OCI-LY3 (cell line): ENCODE results near the gene KRT1.

ENCODE experiments used
- H2AFZ ChIP-seq: fragments of 200-600, 300-600 bp; shearing (Covaris generic); 2 replicates; pipeline ENCODE4 v1.6.0; 2014; ENCODE audit warnings: antibody characterized with exemption, low read depth, low read length
- H3K27ac ChIP-seq: fragments of 200-600, 300-600 bp; sonication (generic); 2 replicates; pipeline ENCODE4 v1.5.1; 2014; ENCODE audit warnings: mild to moderate bottlenecking, low read length, moderate library complexity, mixed read lengths
- H3K27me3 ChIP-seq: fragments of 200-600, 300-600 bp; sonication (generic); 2 replicates; pipeline ENCODE4 v1.6.1; 2014; ENCODE audit warnings: low read depth, low read length, mixed read lengths
- H3K36me3 ChIP-seq: fragments of 200-600, 300-600 bp; sonication (generic); replicated peaks from 2 replicates; pipeline ENCODE3; 2014; ENCODE audit warnings: low read depth, low read length, mixed read lengths
- H3K4me1 ChIP-seq: fragments of 300-600, 200-600 bp; sonication (generic); 2 replicates; pipeline ENCODE4 v1.6.1; 2014; ENCODE audit warnings: low read length, mixed read lengths
- H3K4me2 ChIP-seq: fragments of 200-600, 300-600 bp; sonication (generic); 2 replicates; pipeline ENCODE4 v1.6.1; 2014; ENCODE audit warnings: low read length, mixed read lengths
- H3K4me3 ChIP-seq: fragments of 300-600, 200-600 bp; sonication (generic); 2 replicates; pipeline ENCODE4 v1.5.1; 2014; ENCODE audit warnings: antibody characterized with exemption, mild to moderate bottlenecking, low read length, moderate library complexity
- H3K79me2 ChIP-seq: fragments of 300-600, 200-600 bp; shearing (Covaris generic); 2 replicates; pipeline ENCODE4 v1.6.1; 2014; ENCODE audit warnings: mild to moderate bottlenecking, low read length, mixed read lengths
- H3K9ac ChIP-seq: fragments of 300-600, 200-600 bp; shearing (Covaris generic); 2 replicates; pipeline ENCODE4 v1.6.0; 2014; ENCODE audit warnings: mild to moderate bottlenecking, low read length, moderate library complexity
- H3K9me3 ChIP-seq: fragments of 200-600, 300-600 bp; shearing (Covaris generic); 2 replicates; pipeline ENCODE4 v1.6.1; 2014; ENCODE audit warnings: low read length, mixed read lengths; ENCODE audit not compliant: insufficient read depth
- H4K20me1 ChIP-seq: fragments of 200-600, 300-600 bp; sonication (generic); 2 replicates; pipeline ENCODE4 v1.6.1; 2016; ENCODE audit warnings: low read length, mixed read lengths; ENCODE audit not compliant: insufficient read depth
- CTCF ChIP-seq: fragments of 200-600, 300-600 bp; sonication (generic); IDR thresholded peaks from 2 replicates; pipeline ENCODE4 v1.5.1; 2014; ENCODE audit warnings: antibody characterized with exemption, low read length, low read depth
- EZH2phosphoT487 ChIP-seq: fragments of 200-600 bp; shearing (Covaris generic); IDR thresholded peaks from 2 replicates; pipeline ENCODE4 v1.6.1; 2018; ENCODE audit warnings: antibody characterized with exemption, mixed run types, low read depth

Gene KRT1

GRCh38 chr12:52634266-52635056 is 45.7 kb downstream of the KRT1 start:
- H2AFZ ChIP-seq: no peak overlapping the region
- no peaks in the 10 kb centered on the region for H3K9me3 ChIP-seq
- H3K79me2 ChIP-seq: no peaks in the 10 kb centered on the region
- peaks cover 28% of the 10 kb centered on the region for H3K27me3 ChIP-seq
- no peak overlapping the region for H3K27ac ChIP-seq
- H3K4me3 ChIP-seq: no peak overlapping the region
- H3K4me1 ChIP-seq: peaks cover 5% of the 10 kb centered on the region; the same call in 1 of the 2 replicates
- H3K9ac ChIP-seq: no peak overlapping the region
- H3K4me2 ChIP-seq: no peak overlapping the region
- no peak for TF ChIP-seq CTCF
- no peak for TF ChIP-seq EZH2phosphoT487
- H4K20me1 ChIP-seq: no peaks in the 10 kb centered on the region
- no peaks in the 10 kb centered on the region for H3K36me3 ChIP-seq

GRCh38 chr12:52633383-52633782 is 46.8 kb downstream of the KRT1 start:
- no peaks in the 10 kb centered on the region for H3K36me3 ChIP-seq
- no peaks in the 10 kb centered on the region for H4K20me1 ChIP-seq
- H3K27me3 ChIP-seq: peaks cover 18% of the 10 kb centered on the region; the same call in 1 of the 2 replicates
- no peak overlapping the region for H2AFZ ChIP-seq
- H3K9ac ChIP-seq: no peak overlapping the region
- H3K4me1 ChIP-seq: peaks cover 5% of the 10 kb centered on the region; the same call in 1 of the 2 replicates
- no peak overlapping the region for H3K4me3 ChIP-seq
- TF ChIP-seq CTCF: no peak
- H3K79me2 ChIP-seq: no peaks in the 10 kb centered on the region
- H3K4me2 ChIP-seq: no peak overlapping the region; the same call in 1 of the 2 replicates
- no peak overlapping the region for H3K27ac ChIP-seq
- no peaks in the 10 kb centered on the region for H3K9me3 ChIP-seq

GRCh38 chr12:52632656-52633055 is 47.6 kb downstream of the KRT1 start:
- H3K27me3 ChIP-seq: peaks cover 16% of the 10 kb centered on the region; the same call in 1 of the 2 replicates
- TF ChIP-seq EZH2phosphoT487: no peak
- TF ChIP-seq CTCF: no peak
- no peak overlapping the region for H3K4me3 ChIP-seq

GRCh38 chr12:52631676-52632459 is 48.3 kb downstream of the KRT1 start:
- Histone ChIP-seq H3K36me3 (no peaks in the 10 kb centered on the region), H4K20me1 (no peaks in the 10 kb centered on the region), H3K4me3 (no peak overlapping the region), H3K27me3 (peaks cover 16% of the 10 kb centered on the region), H3K27ac (no peak overlapping the region), H3K79me2 (no peaks in the 10 kb centered on the region), H3K9me3 (no peaks in the 10 kb centered on the region), H3K4me2 (no peak overlapping the region), H3K9ac (no peak overlapping the region), H3K4me1 (peaks cover 5% of the 10 kb centered on the region; the same call in 1 of the 2 replicates), H2AFZ (no peak overlapping the region)
- TF ChIP-seq CTCF (no peak), EZH2phosphoT487 (no peak)

More at GRCh38 chr12:52632656-52633055, 47.6 kb downstream of the KRT1 start:
- H2AFZ ChIP-seq: no peak overlapping the region
- no peaks in the 10 kb centered on the region for H4K20me1 ChIP-seq
- no peak overlapping the region for H3K27ac ChIP-seq
- no peak overlapping the region for H3K9ac ChIP-seq
- H3K4me1 ChIP-seq: peaks cover 5% of the 10 kb centered on the region; the same call in 1 of the 2 replicates
- H3K36me3 ChIP-seq: no peaks in the 10 kb centered on the region
- no peaks in the 10 kb centered on the region for H3K9me3 ChIP-seq
- H3K79me2 ChIP-seq: no peaks in the 10 kb centered on the region
- no peak overlapping the region for H3K4me2 ChIP-seq
